Activated B cell treated with CpG ODN at 0.5 μM for 24 hours (primary cell): ENCODE measurements around the gene GIPC3. TPM values are rescaled to one million over a fixed set of nuclear protein-coding genes. Genes with fewer than 3 reads are reported as not detected.

Experiments used
- ATAC-seq: fragments of 200-7000 bp; cut with Tn5 transposase; one replicate; pipeline ENCODE4 v1.10.0; 2021; ENCODE audit warnings: low read depth, mild to moderate bottlenecking, moderate library complexity
- CTCF ChIA-PET: fragments of 350-600 bp; sonication (Branson Sonifier 250); formaldehyde crosslinking; loops from one replicate; lab custom pipeline; 2021; ENCODE audit warnings: antibody characterized with exemption; lab: Charles Lee
- POLR2A ChIA-PET: fragments of 350-600 bp; sonication (Branson Sonifier 250); formaldehyde crosslinking; loops from one replicate; lab custom pipeline; 2021; ENCODE audit warnings: antibody characterized with exemption; lab: Charles Lee
- DNase-seq: peaks from one replicate; pipeline ENCODE4 v3.0.0; 2022
- H3K27ac Mint-ChIP-seq: one replicate; pipeline ENCODE4 v1.8.0; 2020; ENCODE audit warnings: mixed read lengths
- H3K27me3 Mint-ChIP-seq: one replicate; pipeline ENCODE4 v1.8.0; 2021; ENCODE audit warnings: mixed read lengths
- H3K36me3 Mint-ChIP-seq: one replicate; pipeline ENCODE4 v1.8.0; 2021; ENCODE audit warnings: low read depth, mixed read lengths
- H3K4me1 Mint-ChIP-seq: one replicate; pipeline ENCODE4 v1.8.0; 2021; ENCODE audit warnings: mixed read lengths
- H3K4me3 Mint-ChIP-seq: one replicate; pipeline ENCODE4 v1.8.0; 2020; ENCODE audit warnings: mild to moderate bottlenecking, mixed read lengths
- H3K9me3 Mint-ChIP-seq: one replicate; pipeline ENCODE4 v1.8.0; 2020; ENCODE audit warnings: mixed read lengths
- intact Hi-C: fragments of 100-400 bp; cut with micrococcal nuclease; formaldehyde crosslinking; loops from one replicate; pipeline ENCODE4 v1.15.1; 2024
- total RNA-seq: library from RNA; stranded (reverse); gene quantifications from 2 replicates; pipeline ENCODE4 v1.2.3, GENCODE V29; 2022
- TF ChIP-seq, protein P1 (sequence below): fragments of 200-600 bp; IDR thresholded peaks from one replicate; pipeline ENCODE4 v1.8.0; 2022; ENCODE audit warnings: antibody characterized with exemption, mild to moderate bottlenecking

GIPC3 gene
- total RNA-seq, 1 donor from 2014 or later = 0.29 TPM

- peaks cover 1% of the 10 kb centered on the region for H3K27me3 Mint-ChIP-seq
Measured at GRCh38 chr19:3611841-3612240, 26.6 kb downstream of the GIPC3 start.

DNA sequence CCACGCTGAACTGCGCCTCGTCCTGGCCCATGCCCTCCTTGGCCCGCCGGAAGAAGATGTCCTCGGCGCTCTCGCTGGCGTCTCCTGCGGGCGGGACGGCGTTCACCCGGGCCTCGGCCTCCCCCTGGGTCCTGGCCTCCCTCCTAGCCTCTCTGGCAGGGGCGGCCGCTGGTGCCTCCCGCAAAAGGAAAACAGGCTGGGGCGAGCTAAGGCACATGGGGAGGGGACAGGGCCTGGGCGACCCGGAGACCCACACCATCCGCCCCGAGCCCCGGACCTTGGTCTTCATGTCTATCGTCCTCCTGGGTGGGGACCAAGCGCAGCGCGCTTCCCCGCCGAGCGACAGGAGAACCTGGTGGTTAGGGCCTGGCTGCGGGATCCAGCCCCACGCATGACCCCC is 27.1 kb downstream of the GIPC3 start:
- intact Hi-C loops = no loop called here
- Mint-ChIP-seq H3K4me3 (no peak overlapping the region), H3K27ac (no peak overlapping the region), H3K27me3 (no peaks in the 10 kb centered on the region), H3K36me3 (peaks cover 34% of the 10 kb centered on the region), H3K4me1 (peaks cover 15% of the 10 kb centered on the region), H3K9me3 (no peaks in the 10 kb centered on the region)
- TF ChIP-seq, protein P1, sequence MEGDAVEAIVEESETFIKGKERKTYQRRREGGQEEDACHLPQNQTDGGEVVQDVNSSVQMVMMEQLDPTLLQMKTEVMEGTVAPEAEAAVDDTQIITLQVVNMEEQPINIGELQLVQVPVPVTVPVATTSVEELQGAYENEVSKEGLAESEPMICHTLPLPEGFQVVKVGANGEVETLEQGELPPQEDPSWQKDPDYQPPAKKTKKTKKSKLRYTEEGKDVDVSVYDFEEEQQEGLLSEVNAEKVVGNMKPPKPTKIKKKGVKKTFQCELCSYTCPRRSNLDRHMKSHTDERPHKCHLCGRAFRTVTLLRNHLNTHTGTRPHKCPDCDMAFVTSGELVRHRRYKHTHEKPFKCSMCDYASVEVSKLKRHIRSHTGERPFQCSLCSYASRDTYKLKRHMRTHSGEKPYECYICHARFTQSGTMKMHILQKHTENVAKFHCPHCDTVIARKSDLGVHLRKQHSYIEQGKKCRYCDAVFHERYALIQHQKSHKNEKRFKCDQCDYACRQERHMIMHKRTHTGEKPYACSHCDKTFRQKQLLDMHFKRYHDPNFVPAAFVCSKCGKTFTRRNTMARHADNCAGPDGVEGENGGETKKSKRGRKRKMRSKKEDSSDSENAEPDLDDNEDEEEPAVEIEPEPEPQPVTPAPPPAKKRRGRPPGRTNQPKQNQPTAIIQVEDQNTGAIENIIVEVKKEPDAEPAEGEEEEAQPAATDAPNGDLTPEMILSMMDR = no peak
- ATAC-seq (no peak), DNase-seq (no peak)
- ChIA-PET CTCF (no interaction called here), POLR2A (no interaction called here)

More at GRCh38 chr19:3611841-3612240, 26.6 kb downstream of the GIPC3 start:
- Mint-ChIP-seq H3K4me3 (no peak overlapping the region), H3K4me1 (peaks cover 15% of the 10 kb centered on the region), H3K9me3 (no peaks in the 10 kb centered on the region), H3K27ac (no peak overlapping the region), H3K36me3 (peaks cover 30% of the 10 kb centered on the region)
- ChIA-PET POLR2A (no interaction called here), CTCF (no interaction called here)
- ATAC-seq (no peak), DNase-seq (no peak)
- intact Hi-C loops = no loop called here
- TF ChIP-seq, protein P1 = no peak

GRCh38 chr19:3612901-3613741 is 27.8 kb downstream of the GIPC3 start:
- POLR2A ChIA-PET = no interaction called here
- CTCF ChIA-PET = no interaction called here
- ATAC-seq = no peak

GRCh38 chr19:3613818-3614661 is 28.8 kb downstream of the GIPC3 start:
- Mint-ChIP-seq H3K27me3 (no peaks in the 10 kb centered on the region), H3K4me1 (peaks cover 14% of the 10 kb centered on the region), H3K9me3 (no peaks in the 10 kb centered on the region), H3K27ac (no peak overlapping the region), H3K36me3 (peaks cover 38% of the 10 kb centered on the region), H3K4me3 (no peak overlapping the region)
- DNase-seq (no peak), ATAC-seq (no peak)
- intact Hi-C loops = no loop called here
- CTCF ChIA-PET = no interaction called here
- TF ChIP-seq, protein P1 = no peak
- POLR2A ChIA-PET = no interaction called here

More at GRCh38 chr19:3612901-3613741, 27.8 kb downstream of the GIPC3 start:
- DNase-seq = no peak
- intact Hi-C loops = no loop called here
- Mint-ChIP-seq H3K4me1 (peaks cover 14% of the 10 kb centered on the region), H3K27ac (no peak overlapping the region), H3K27me3 (no peaks in the 10 kb centered on the region), H3K4me3 (no peak overlapping the region), H3K36me3 (peaks cover 35% of the 10 kb centered on the region), H3K9me3 (no peaks in the 10 kb centered on the region)
- TF ChIP-seq, protein P1 = no peak
